Naive thymus-derived CD4-positive, alpha-beta T cell (primary cell): Measurements from ENCODE around the gene CRLF1. TPM values are rescaled to one million over a fixed set of nuclear protein-coding genes. Genes with fewer than 3 reads are reported as not detected.

ENCODE experiments used
- ATAC-seq: fragments of 150-1000 bp; cut with Tn5 transposase; 2 replicates; pipeline ENCODE4 v1.10.0; 2021; ENCODE audit warnings: mild to moderate bottlenecking, moderate library complexity
- CTCF ChIA-PET: fragments of 350-600 bp; sonication (Branson Sonifier 250); formaldehyde crosslinking; loops from one replicate; lab custom pipeline; 2021; ENCODE audit warnings: antibody characterized with exemption; lab: Charles Lee
- POLR2A ChIA-PET: fragments of 350-600 bp; sonication (Branson Sonifier 250); formaldehyde crosslinking; loops from one replicate; lab custom pipeline; 2021; ENCODE audit warnings: antibody characterized with exemption, inconsistent platforms; lab: Charles Lee
- DNase-seq, 9 donors: peaks; one replicate each; pipeline versions ENCODE4 v3.0.0 to v3.0.0-alpha.2; 2020 to 2022; ENCODE audit warnings: mixed read lengths in 1 of 9
- H3K27ac ChIP-seq: one replicate; pipeline ENCODE4 v1.7.0; 2013; ENCODE audit warnings: mild to moderate bottlenecking, low read depth, low read length, moderate library complexity
- H3K27me3 ChIP-seq, 2 donors: one replicate each; pipeline ENCODE4 v1.7.0; 2013; ENCODE audit warnings: low read length in 2 of 2, mild to moderate bottlenecking in 2 of 2, moderate library complexity in 2 of 2; ENCODE audit not compliant: control insufficient read depth in 2 of 2, insufficient read depth in 2 of 2
- H3K36me3 ChIP-seq, 3 experiments: 1 replicate in 2 of 3; 2 replicates in 1 of 3; pipeline ENCODE4 v1.7.0; 2013; ENCODE audit warnings: low read length in 3 of 3, mild to moderate bottlenecking in 3 of 3, moderate library complexity in 1 of 3; ENCODE audit not compliant: insufficient read depth in 3 of 3, control insufficient read depth in 2 of 3
- H3K4me1 ChIP-seq, 2 donors: one replicate each; pipeline ENCODE4 v1.7.0; 2013; ENCODE audit warnings: low read length in 2 of 2, mild to moderate bottlenecking in 2 of 2, moderate library complexity in 1 of 2; ENCODE audit not compliant: control insufficient read depth in 2 of 2, insufficient read depth in 2 of 2
- H3K4me3 ChIP-seq: 2 replicates; pipeline ENCODE4 v1.7.0; 2013; ENCODE audit warnings: mild to moderate bottlenecking, low read length
- H3K9me3 ChIP-seq, 3 experiments: 1 replicate in 2 of 3; 2 replicates in 1 of 3; pipeline ENCODE4 v1.7.0; 2013; ENCODE audit warnings: low read length in 3 of 3; ENCODE audit not compliant: control insufficient read depth in 2 of 3
- H3K27ac Mint-ChIP-seq, 9 donors: one replicate each; pipeline ENCODE4 v1.8.0; 2020 to 2022; ENCODE audit warnings: mixed read lengths in 9 of 9, mild to moderate bottlenecking in 8 of 9, moderate library complexity in 5 of 9, inconsistent platforms in 2 of 9
- H3K27me3 Mint-ChIP-seq, 5 donors: one replicate each; pipeline ENCODE4 v1.8.0; 2021 to 2022; ENCODE audit warnings: mixed read lengths in 5 of 5, mild to moderate bottlenecking in 1 of 5
- H3K36me3 Mint-ChIP-seq, 5 donors: one replicate each; pipeline ENCODE4 v1.8.0; 2020 to 2022; ENCODE audit warnings: mixed read lengths in 5 of 5, mild to moderate bottlenecking in 3 of 5, inconsistent platforms in 1 of 5
- H3K4me1 Mint-ChIP-seq, 7 donors: one replicate each; pipeline ENCODE4 v1.8.0; 2020 to 2022; ENCODE audit warnings: mixed read lengths in 7 of 7, mild to moderate bottlenecking in 3 of 7, inconsistent platforms in 1 of 7
- H3K4me3 Mint-ChIP-seq, 10 donors: one replicate each; pipeline ENCODE4 v1.8.0; 2020 to 2022; ENCODE audit warnings: mild to moderate bottlenecking in 10 of 10, mixed read lengths in 10 of 10, moderate library complexity in 6 of 10, inconsistent platforms in 2 of 10
- H3K9me3 Mint-ChIP-seq, 11 donors: one replicate each; pipeline ENCODE4 v1.8.0; 2020 to 2022; ENCODE audit warnings: mixed read lengths in 11 of 11, mild to moderate bottlenecking in 4 of 11, inconsistent platforms in 1 of 11, moderate library complexity in 1 of 11
- intact Hi-C, 2 donors: fragments of 100-400 bp; cut with micrococcal nuclease; formaldehyde crosslinking; loops; one replicate each; pipeline ENCODE4 v1.15.1; 2023
- polyA plus RNA-seq, 2 donors: library from polyadenylated mRNA; unstranded; fragments of 300-500 nt; fragmentation: Illumina TruSeq; gene quantifications; one replicate each; pipeline ENCODE4 v1.2.3, GENCODE V29; 2021
- total RNA-seq, 6 experiments: library from RNA in 5 of 6; stranded (reverse) in 5 of 6; gene quantifications; 1 replicate in 5 of 6; 2 replicates in 1 of 6; pipeline ENCODE4 v1.2.3 and lab custom pipeline; 2021 to 2026

The CRLF1 gene
- total and polyA plus RNA-seq, 7 experiments from 2014 or later = 0.28 to 0.49 TPM; not detected in 5

DNA sequence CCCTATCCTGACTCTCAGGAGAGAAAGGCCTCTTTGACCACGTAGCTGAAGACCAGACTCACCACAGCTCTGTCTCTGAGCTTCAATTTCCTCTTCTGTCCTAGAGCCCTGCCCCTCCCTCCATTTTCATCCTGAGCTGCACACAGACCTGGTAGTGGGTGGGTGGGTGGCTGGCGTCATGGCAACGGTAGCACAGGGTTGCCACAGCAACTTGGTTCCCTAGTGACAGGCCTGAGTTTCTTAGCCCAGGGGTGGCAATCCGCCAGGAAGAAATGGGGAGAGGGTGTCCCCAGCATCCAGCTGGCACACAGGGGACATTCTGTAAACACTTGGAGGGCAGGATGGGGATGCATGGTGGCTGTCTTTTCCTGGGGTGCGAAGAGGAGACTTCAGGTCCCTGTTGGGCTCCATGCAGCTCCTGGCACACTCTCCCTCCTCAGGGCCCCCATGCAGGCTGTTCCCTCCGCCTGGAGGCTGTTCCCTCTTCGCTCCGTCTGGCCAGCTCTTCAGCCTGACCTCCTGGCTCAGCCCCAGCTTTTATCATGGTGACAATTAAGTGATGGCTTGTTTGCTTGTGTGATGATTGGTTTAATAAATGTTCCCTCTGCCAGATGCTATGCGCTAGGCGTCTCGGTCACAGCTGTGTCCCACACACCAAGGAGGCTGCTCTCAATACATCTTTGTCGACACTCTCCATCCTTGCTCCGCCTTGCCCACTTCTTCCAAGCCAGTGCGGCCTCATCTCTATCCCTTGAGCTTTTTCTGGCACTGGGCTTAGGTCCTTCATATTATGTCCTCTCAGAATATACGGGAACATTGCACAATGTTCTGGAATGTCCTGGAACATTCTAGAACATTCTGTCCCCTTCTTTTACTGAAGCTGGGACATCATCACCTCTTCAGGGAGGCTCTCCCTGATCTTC, 22.8 kb upstream of the CRLF1 start:
- intact Hi-C loops = no loop called here
- Mint-ChIP-seq H3K4me3 (no peak overlapping the region), H3K27ac (peak overlapping the region in 1 of 9 donors; percentile 15), H3K27me3 (peaks cover 0 to 9% (median 3%) of the 10 kb centered on the region in 5 donors), H3K4me1 (peaks cover 0 to under 1% (median 0%) of the 10 kb centered on the region in 7 donors), H3K36me3 (no peaks in the 10 kb centered on the region), H3K9me3 (no peaks in the 10 kb centered on the region)
- Histone ChIP-seq H3K4me1 (no peaks in the 10 kb centered on the region), H3K4me3 (no peak overlapping the region), H3K27me3 (no peaks in the 10 kb centered on the region), H3K9me3 (no peaks in the 10 kb centered on the region), H3K36me3 (no peaks in the 10 kb centered on the region), H3K27ac (no peak overlapping the region)
- no peak for DNase-seq
- ChIA-PET POLR2A (no interaction called here), CTCF (no interaction called here)
- no peak for ATAC-seq

DNA sequence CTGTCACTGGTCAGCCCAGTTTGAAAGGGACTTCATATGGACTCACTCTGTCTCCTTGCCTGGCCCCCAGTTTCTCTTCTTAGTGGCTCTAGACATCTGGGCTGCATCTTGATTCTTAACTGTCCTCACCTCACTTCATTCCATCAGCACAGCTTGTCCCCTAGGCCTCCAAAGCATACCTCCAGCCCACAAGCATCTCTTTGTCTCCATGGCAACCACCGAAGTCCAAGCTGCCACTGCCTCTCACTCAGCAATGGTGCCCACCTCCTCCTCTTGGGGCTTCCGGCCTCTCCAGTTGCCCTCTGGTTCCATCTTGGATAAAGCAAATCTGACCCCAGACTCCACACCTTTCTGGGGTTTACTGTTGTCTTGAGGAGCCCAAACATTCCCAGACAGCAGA, 20.3 kb upstream of the CRLF1 start:
- Histone ChIP-seq H3K27me3 (no peaks in the 10 kb centered on the region), H3K9me3 (no peaks in the 10 kb centered on the region), H3K4me3 (no peak overlapping the region), H3K27ac (no peak overlapping the region), H3K36me3 (no peaks in the 10 kb centered on the region), H3K4me1 (no peaks in the 10 kb centered on the region)
- DNase-seq = no peak
- Mint-ChIP-seq H3K4me1 (no peaks in the 10 kb centered on the region), H3K36me3 (no peaks in the 10 kb centered on the region), H3K9me3 (no peaks in the 10 kb centered on the region), H3K27me3 (peaks cover 0 to 5% (median 0%) of the 10 kb centered on the region in 5 donors), H3K4me3 (no peak overlapping the region), H3K27ac (no peak overlapping the region)
- CTCF ChIA-PET = no interaction called here
- no peak for ATAC-seq
- intact Hi-C loops = no loop called here
- POLR2A ChIA-PET = no interaction called here

DNA sequence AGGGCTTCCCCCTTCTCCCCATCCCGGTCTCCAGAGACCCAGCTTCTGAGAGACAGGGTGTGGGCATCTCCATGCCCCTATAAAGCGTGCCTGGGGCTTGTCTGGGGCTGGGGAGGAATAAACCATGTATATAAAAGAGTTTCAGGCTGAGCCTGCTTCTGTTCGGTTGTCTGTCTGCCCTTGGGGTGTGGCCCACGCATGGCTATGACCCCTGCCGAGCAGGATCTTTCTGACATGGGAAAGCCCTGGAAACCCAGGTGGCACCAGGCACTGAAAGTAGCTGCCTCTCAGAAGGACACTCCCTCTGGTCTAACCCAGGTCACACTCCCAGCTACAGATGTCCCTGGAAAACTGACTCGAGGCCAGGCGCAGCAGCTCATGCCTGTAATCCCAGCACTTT, 14.3 kb upstream of the CRLF1 start:
- ChIA-PET CTCF (no interaction called here), POLR2A (interaction anchor here (1.2 kb wide), 1 partner anchor 9 kb away, joined by 5 read pairs; the partner anchor contains the start of gene TMEM59L)
- H3K36me3 ChIP-seq = no peaks in the 10 kb centered on the region
- H3K27me3 Mint-ChIP-seq = peaks cover 0 to 23% (median 10%) of the 10 kb centered on the region in 5 donors
- no peak overlapping the region for H3K4me3 ChIP-seq
- H3K4me3 Mint-ChIP-seq = no peak overlapping the region
- DNase-seq = no peak
- H3K4me1 Mint-ChIP-seq = no peaks in the 10 kb centered on the region
- no peaks in the 10 kb centered on the region for H3K9me3 Mint-ChIP-seq
- H3K27ac ChIP-seq = no peak overlapping the region
- H3K9me3 ChIP-seq = no peaks in the 10 kb centered on the region
- ATAC-seq = no peak
- intact Hi-C loops = no loop called here
- no peaks in the 10 kb centered on the region for H3K4me1 ChIP-seq
- H3K27ac Mint-ChIP-seq = peak overlapping the region in 1 of 9 donors; percentile 23
- peaks cover 0 to 7% of the 10 kb centered on the region in 2 donors for H3K27me3 ChIP-seq
- H3K36me3 Mint-ChIP-seq = no peaks in the 10 kb centered on the region

DNA sequence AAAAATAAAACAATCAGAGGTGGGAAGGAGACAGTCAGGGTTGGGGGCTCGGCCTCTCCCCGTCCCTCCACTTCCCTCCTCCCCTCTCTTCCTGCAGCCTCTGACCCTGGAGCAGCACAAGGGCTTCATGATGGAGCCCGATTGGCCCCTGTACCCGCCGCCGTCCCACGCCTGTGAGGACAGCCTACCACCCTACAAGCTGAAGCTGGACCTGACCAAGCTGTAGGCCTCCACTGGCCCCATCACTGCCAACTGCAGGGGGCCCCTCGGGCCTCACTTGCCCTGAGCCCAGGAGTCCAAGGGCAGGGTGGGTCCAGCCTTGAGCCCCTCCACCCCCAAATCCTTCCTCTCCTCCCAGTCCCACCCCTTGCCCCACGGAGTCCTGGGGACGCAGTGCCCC, 13.7 kb upstream of the CRLF1 start:
- CTCF ChIA-PET = no interaction called here
- Mint-ChIP-seq H3K4me3 (no peak overlapping the region), H3K27ac (no peak overlapping the region), H3K9me3 (no peaks in the 10 kb centered on the region), H3K27me3 (peaks cover under 1 to 25% (median 15%) of the 10 kb centered on the region in 5 donors), H3K4me1 (no peaks in the 10 kb centered on the region), H3K36me3 (no peaks in the 10 kb centered on the region)
- intact Hi-C loops = no loop called here
- H3K27ac ChIP-seq = no peak overlapping the region
- H3K9me3 ChIP-seq = no peaks in the 10 kb centered on the region
- POLR2A ChIA-PET = no interaction called here
- H3K27me3 ChIP-seq = peaks cover 0 to 7% of the 10 kb centered on the region in 2 donors
- DNase-seq (no peak), ATAC-seq (no peak)
- no peaks in the 10 kb centered on the region for H3K36me3 ChIP-seq
- no peak overlapping the region for H3K4me3 ChIP-seq
- H3K4me1 ChIP-seq = no peaks in the 10 kb centered on the region

DNA sequence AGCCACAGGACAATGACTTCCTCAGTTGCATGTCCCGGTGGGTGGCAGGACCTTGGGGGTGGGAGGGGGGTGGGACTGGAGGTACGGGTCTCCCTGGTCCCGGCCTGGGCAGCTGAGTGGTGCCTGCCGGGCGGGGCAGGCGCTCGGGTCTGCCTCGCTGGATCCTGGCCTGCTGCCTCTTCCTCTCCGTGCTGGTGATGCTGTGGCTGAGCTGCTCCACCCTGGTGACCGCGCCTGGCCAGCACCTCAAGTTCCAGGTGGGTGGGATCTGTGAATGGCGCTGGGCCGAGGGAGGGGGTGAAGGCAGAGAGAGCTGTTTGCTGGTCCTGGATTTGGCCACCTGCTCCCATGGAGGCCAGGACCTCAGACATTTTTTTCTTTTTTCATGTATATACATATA, 11.6 kb upstream of the CRLF1 start:
- peaks cover 18 to 44% (median 34%) of the 10 kb centered on the region in 5 donors for H3K27me3 Mint-ChIP-seq
- Histone ChIP-seq H3K27me3 (peaks cover 0 to 7% of the 10 kb centered on the region in 2 donors), H3K9me3 (no peaks in the 10 kb centered on the region), H3K27ac (no peak overlapping the region), H3K4me3 (no peak overlapping the region), H3K4me1 (peaks cover 0 to 2% of the 10 kb centered on the region in 2 donors), H3K36me3 (no peaks in the 10 kb centered on the region)
- no peak overlapping the region for H3K27ac Mint-ChIP-seq
- no peak for ATAC-seq
- no peak for DNase-seq
- ChIA-PET POLR2A (no interaction called here), CTCF (no interaction called here)
- no peaks in the 10 kb centered on the region for H3K36me3 Mint-ChIP-seq
- H3K9me3 Mint-ChIP-seq = no peaks in the 10 kb centered on the region
- intact Hi-C loops = no loop called here
- peaks cover 0 to 9% (median 2%) of the 10 kb centered on the region in 7 donors for H3K4me1 Mint-ChIP-seq
- H3K4me3 Mint-ChIP-seq = no peak overlapping the region

DNA sequence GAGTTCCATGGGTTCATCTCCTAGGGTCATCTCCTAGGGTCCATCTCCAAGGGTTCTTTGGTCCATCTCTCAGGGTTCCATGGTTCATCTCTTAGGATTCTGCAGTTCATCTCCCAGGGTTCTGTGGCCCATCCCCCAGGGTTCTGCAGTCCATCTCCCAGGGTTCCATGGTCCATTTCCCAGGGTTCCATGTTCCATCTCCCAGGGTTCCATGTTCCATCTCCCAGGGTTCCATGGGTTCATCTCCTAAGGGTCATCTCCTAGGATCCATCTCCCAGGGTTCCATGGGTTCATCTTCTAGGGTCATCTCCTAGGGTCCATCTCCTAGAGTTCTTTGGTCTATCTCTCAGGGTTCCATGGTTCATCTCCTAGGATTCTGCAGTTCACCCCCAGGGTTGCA, 11.0 kb upstream of the CRLF1 start:
- Mint-ChIP-seq H3K9me3 (no peaks in the 10 kb centered on the region), H3K27me3 (peaks cover 20 to 44% (median 36%) of the 10 kb centered on the region in 5 donors), H3K4me3 (no peak overlapping the region), H3K4me1 (peaks cover 0 to 10% (median 3%) of the 10 kb centered on the region in 7 donors), H3K36me3 (no peaks in the 10 kb centered on the region), H3K27ac (no peak overlapping the region)
- ChIA-PET CTCF (no interaction called here), POLR2A (no interaction called here)
- DNase-seq = no peak
- no peak overlapping the region for H3K27ac ChIP-seq
- H3K4me3 ChIP-seq = no peak overlapping the region
- ATAC-seq = no peak
- peaks cover under 1 to 7% of the 10 kb centered on the region in 2 donors for H3K27me3 ChIP-seq
- H3K4me1 ChIP-seq = peaks cover 0 to 6% of the 10 kb centered on the region in 2 donors
- intact Hi-C loops = no loop called here
- H3K9me3 ChIP-seq = no peaks in the 10 kb centered on the region
- no peaks in the 10 kb centered on the region for H3K36me3 ChIP-seq
